IMR-90 (cell line): ENCODE data around the gene CMTR1. TPM values are rescaled to one million over a fixed set of nuclear protein-coding genes. Genes with fewer than 3 reads are reported as not detected.

ENCODE experiments used
- ATAC-seq: fragments of 200-7000 bp; cut with Tn5 transposase; 2 replicates; pipeline ENCODE4 v1.9.1; 2020; ENCODE audit warnings: low read depth, mild to moderate bottlenecking, moderate library complexity
- BruUV-seq: library from RNA; stranded (reverse); fragments of 400-500 nt; replicated peaks from 2 replicates; lab custom pipeline; 2021; lab: Mats Ljungman, UMichigan
- CTCF ChIA-PET: fragments of 300-600 bp; formaldehyde crosslinking; extraction: SDS; loops from one replicate; lab custom pipeline; 2021; ENCODE audit warnings: antibody characterized with exemption; lab: Yijun Ruan, JAX
- POLR2A ChIA-PET: fragments of 300-600 bp; sonication (Branson Sonifier 250); formaldehyde crosslinking; loops from one replicate; lab custom pipeline; 2022; ENCODE audit warnings: antibody characterized with exemption; ENCODE audit not compliant: unreplicated experiment; lab: Charles Lee
- DNase-seq: peaks from one replicate; pipeline ENCODE4 v3.0.0; 2013
- H2AFZ ChIP-seq: replicated peaks from 2 replicates; pipeline ENCODE3; 2013; ENCODE audit warnings: low read length, mild to moderate bottlenecking; ENCODE audit not compliant: poor library complexity
- H2AK5ac ChIP-seq: 2 replicates; pipeline ENCODE4 v1.6.1; 2013; ENCODE audit warnings: low read depth, low read length, inconsistent platforms
- H2AK9ac ChIP-seq: replicated peaks from 2 replicates; pipeline ENCODE3; 2013; ENCODE audit warnings: mild to moderate bottlenecking, low read depth, low read length, moderate library complexity; ENCODE audit not compliant: poor library complexity
- H2BK120ac ChIP-seq: 2 replicates; pipeline ENCODE4 v1.6.1; 2013; ENCODE audit warnings: low read depth, low read length, inconsistent platforms
- H2BK15ac ChIP-seq: 3 replicates; pipeline ENCODE4 v1.6.1; 2013; ENCODE audit warnings: low read depth, low read length, inconsistent platforms
- H2BK20ac ChIP-seq: 2 replicates; pipeline ENCODE4 v1.6.1; 2013; ENCODE audit warnings: low read depth, mild to moderate bottlenecking, inconsistent platforms, low read length, moderate library complexity
- H2BK5ac ChIP-seq: 2 replicates; pipeline ENCODE4 v1.6.1; 2013; ENCODE audit warnings: mild to moderate bottlenecking, low read depth, low read length, inconsistent platforms; ENCODE audit not compliant: poor library complexity, severe bottlenecking
- H3K14ac ChIP-seq: replicated peaks from 2 replicates; pipeline ENCODE4 v1.6.1; 2013; ENCODE audit warnings: low read depth, low read length, inconsistent platforms
- H3K18ac ChIP-seq: 2 replicates; pipeline ENCODE4 v1.6.1; 2013; ENCODE audit warnings: low read depth, low read length, control low read depth
- H3K23ac ChIP-seq: 2 replicates; pipeline ENCODE4 v1.6.1; 2013; ENCODE audit warnings: low read depth, low read length, inconsistent platforms
- H3K27ac ChIP-seq: 2 replicates; pipeline ENCODE4 v1.5.1; 2013; ENCODE audit warnings: mild to moderate bottlenecking, control low read depth, low read length; ENCODE audit not compliant: insufficient read depth
- H3K27me3 ChIP-seq: 2 replicates; pipeline ENCODE4 v1.6.1; 2013; ENCODE audit warnings: low read length; ENCODE audit not compliant: control insufficient read depth, insufficient read depth
- H3K36me3 ChIP-seq: 2 replicates; pipeline ENCODE4 v1.6.1; 2013; ENCODE audit warnings: low read length, mixed read lengths; ENCODE audit not compliant: control insufficient read depth, insufficient read depth
- H3K4ac ChIP-seq: 2 replicates; pipeline ENCODE4 v1.6.1; 2013; ENCODE audit warnings: low read depth, low read length, inconsistent platforms
- H3K4me1 ChIP-seq: 2 replicates; pipeline ENCODE4 v1.6.1; 2013; ENCODE audit warnings: low read length, mixed read lengths; ENCODE audit not compliant: control insufficient read depth, insufficient read depth
- H3K4me2 ChIP-seq: 2 replicates; pipeline ENCODE4 v1.6.1; 2013; ENCODE audit warnings: low read depth, mild to moderate bottlenecking, control low read depth, low read length, moderate library complexity
- H3K4me3 ChIP-seq: 2 replicates; pipeline ENCODE4 v1.5.1; 2013; ENCODE audit warnings: low read depth, mild to moderate bottlenecking, control low read depth, low read length, moderate library complexity; ENCODE audit not compliant: insufficient read depth
- H3K56ac ChIP-seq: 2 replicates; pipeline ENCODE4 v1.6.1; 2013; ENCODE audit warnings: low read length, inconsistent platforms; ENCODE audit not compliant: insufficient read depth; ENCODE audit errors: extremely low read depth
- H3K79me1 ChIP-seq, 2 experiments: 2 replicates each; pipeline ENCODE4 v1.6.1; 2013; ENCODE audit warnings: low read length in 2 of 2, inconsistent platforms in 1 of 2, low read depth in 1 of 2
- H3K9ac ChIP-seq: 2 replicates; pipeline ENCODE4 v1.6.1; 2013; ENCODE audit warnings: low read depth, low read length, control low read depth
- H3K9me1 ChIP-seq: 2 replicates; pipeline ENCODE4 v1.6.1; 2013; ENCODE audit warnings: low read length, inconsistent platforms; ENCODE audit not compliant: insufficient read depth
- H3K9me3 ChIP-seq: 2 replicates; pipeline ENCODE4 v1.6.1; 2013; ENCODE audit warnings: low read length; ENCODE audit not compliant: control insufficient read depth, insufficient read depth
- H4K20me1 ChIP-seq: 2 replicates; pipeline ENCODE4 v1.6.1; 2013; ENCODE audit warnings: low read length, inconsistent platforms; ENCODE audit not compliant: insufficient read depth
- H4K5ac ChIP-seq: 2 replicates; pipeline ENCODE4 v1.6.1; 2013; ENCODE audit warnings: mild to moderate bottlenecking, low read depth, low read length, control low read depth
- H4K8ac ChIP-seq, 2 experiments: 2 replicates each; pipeline ENCODE4 v1.6.1; 2013; ENCODE audit warnings: low read depth in 2 of 2, low read length in 2 of 2, control low read depth in 1 of 2, inconsistent platforms in 1 of 2
- H4K91ac ChIP-seq: 2 replicates; pipeline ENCODE4 v1.6.1; 2013; ENCODE audit warnings: low read depth, low read length, inconsistent platforms; ENCODE audit not compliant: insufficient read depth
- FOS ChIP-seq: fragments of 150-350 bp; IDR thresholded peaks from 2 replicates; pipeline ENCODE4 v1.6.1; 2016; ENCODE audit warnings: low read depth, low read length
- MAZ ChIP-seq: IDR thresholded peaks from 2 replicates; pipeline ENCODE4 v1.6.1; 2012; ENCODE audit warnings: low read depth, mild to moderate bottlenecking, low read length, improper control_type of control experiment, moderate library complexity, borderline replicate concordance
- POLR2A ChIP-seq: IDR thresholded peaks from 2 replicates; pipeline ENCODE4 v1.6.1; 2012; ENCODE audit warnings: mild to moderate bottlenecking, low read depth, low read length
- RFX5 ChIP-seq: IDR thresholded peaks from 2 replicates; pipeline ENCODE4 v1.8.0; 2012; ENCODE audit warnings: low read depth, mild to moderate bottlenecking, low read length, moderate library complexity
- WGBS, 2 experiments: methylation state at CpG; one replicate each; pipeline versions ENCODE4 v1.1.5 to v1.1.7; 2013; ENCODE audit warnings: missing lambda C conversion rate in 2 of 2; ENCODE audit not compliant: insufficient read length in 1 of 2; ENCODE audit errors: extremely low coverage in 2 of 2; 5-methylcytosine and 5-hydroxymethylcytosine counted together
- dilution Hi-C: fragments of 300-500 bp; cut with HindIII; formaldehyde crosslinking; loops from one replicate; pipeline ENCODE4 v1.14.3; 2018; ENCODE audit warnings: low sequenced_read_pairs; ENCODE audit not compliant: unreplicated experiment
- in situ Hi-C: fragments of 300-500 bp; cut with MboI; formaldehyde crosslinking; loops from 3 replicates; pipeline ENCODE4 v1.14.3; 2019; ENCODE audit warnings: low sequenced_read_pairs, inconsistent platforms, mixed read lengths
- intact Hi-C: fragments of 100-400 bp; cut with micrococcal nuclease; formaldehyde crosslinking; loops from 2 replicates; pipeline ENCODE4 v1.10.0; 2022
- polyA plus RNA-seq, 3 experiments: library from polyadenylated mRNA; depleted of rRNA; stranded (reverse); fragments of >200 nt; gene quantifications; 2 replicates each; pipeline ENCODE4 v1.2.3, GENCODE V29; 2012; ENCODE audit warnings: low replicate concordance in 1 of 3
- total RNA-seq: library from RNA; depleted of rRNA; stranded (reverse); fragments of >200 nt; gene quantifications from 2 replicates; pipeline ENCODE4 v1.2.3, GENCODE V29; 2012

CMTR1 gene
- total and polyA plus RNA-seq, 2 of the 4 experiments (the other 2 are of a cell fraction), result 22.6 to 30.1 TPM

DNA sequence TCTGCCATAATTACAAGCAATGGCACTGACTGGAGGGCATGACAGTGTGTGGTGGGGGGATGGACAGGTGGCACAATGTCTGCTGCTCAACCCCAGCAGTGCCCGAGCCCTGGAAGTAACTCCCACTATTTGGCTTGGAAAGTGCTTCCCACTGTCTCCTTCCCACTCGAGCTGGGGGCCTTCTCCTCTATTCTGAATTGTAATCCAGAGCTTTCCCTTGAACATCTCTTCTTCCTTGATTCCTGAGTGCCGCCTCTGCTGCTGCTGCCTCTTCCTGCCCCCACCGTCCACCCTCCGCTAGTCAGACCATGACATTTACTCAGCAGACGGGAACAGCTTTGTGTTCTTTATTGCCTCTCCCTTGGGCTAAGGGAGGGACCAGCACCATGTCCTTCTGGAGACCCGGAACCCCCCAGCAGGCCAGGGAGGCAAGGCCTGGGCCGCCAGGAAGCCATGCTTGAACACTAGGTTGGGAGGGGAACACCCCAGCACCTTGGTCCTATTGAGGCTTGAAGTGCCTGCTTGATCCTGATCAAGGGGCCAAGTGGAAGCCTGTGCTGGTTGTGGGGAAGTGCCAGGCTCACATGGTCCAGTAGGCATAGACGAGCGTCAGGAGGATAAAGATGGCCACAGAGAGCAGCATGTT lies 49.7 kb downstream of the CMTR1 start:
- Histone ChIP-seq H3K4me1 (no peaks in the 10 kb centered on the region), H3K27ac (no peak overlapping the region), H3K9ac (no peak overlapping the region), H2AK9ac (no peak overlapping the region), H3K4me3 (no peak overlapping the region), H3K18ac (no peak overlapping the region), H3K36me3 (peaks cover 44% of the 10 kb centered on the region), H4K5ac (no peak overlapping the region), H2AFZ (no peak overlapping the region), H3K79me1 (0 out of 4 replicates have a peak, but pooled peaks cover 0 to 3% of the 10 kb centered on the region in 2 experiments), H3K14ac (no peak overlapping the region), H4K91ac (no peak overlapping the region), H3K27me3 (no peaks in the 10 kb centered on the region), H2BK120ac (no peak overlapping the region), H3K23ac (no peak overlapping the region), H3K4me2 (no peak overlapping the region), H3K4ac (no peak overlapping the region), H2BK20ac (no peak overlapping the region), H3K9me1 (no peaks in the 10 kb centered on the region), H4K20me1 (peaks cover 13% of the 10 kb centered on the region), H2BK5ac (no peak overlapping the region), H3K56ac (no peak overlapping the region), H3K9me3 (no peaks in the 10 kb centered on the region), H2BK15ac (no peak overlapping the region), H2AK5ac (no peak overlapping the region), H4K8ac (no peak overlapping the region)
- TF ChIP-seq POLR2A, result no peak
- no peak for TF ChIP-seq MAZ
- no peak for TF ChIP-seq FOS
- TF ChIP-seq RFX5, result no peak
- in situ Hi-C loops, result loop anchor here (5.0 kb wide), 1 partner anchor 210 kb away; no protein-coding TSS in a partner anchor
- no peak for ATAC-seq
- dilution Hi-C loops, result no loop called here
- WGBS, 2 experiments, result 70% methylated on average over 5 of the region's 10 CpGs; no CpG with 5 or more reads in 1 of the 2 experiments
- no TSS peak for BruUV-seq
- no peak for DNase-seq
- ChIA-PET CTCF (no interaction called here), POLR2A (no interaction called here)
- intact Hi-C loops, result loop anchor here (5.0 kb wide), 1 partner anchor 1010 kb away; no protein-coding TSS in a partner anchor
